Heart right ventricle (tissue), 16 donors: ENCODE data around the gene KRTAP12-4. TPM values are rescaled to one million over a fixed set of nuclear protein-coding genes. Genes with fewer than 3 reads are reported as not detected.

Source experiments
- ATAC-seq, 8 donors: fragments of 200-7000 bp; cut with Tn5 transposase; one replicate each; pipeline ENCODE4 v1.9.1; 2020; ENCODE audit warnings: mild to moderate bottlenecking in 8 of 8, moderate library complexity in 8 of 8, moderate number of reproducible peaks in 1 of 8
- DNase-seq, 2 donors: peaks; one replicate each; pipeline ENCODE4 v3.0.0-alpha.2; 2020
- H3K27ac ChIP-seq, 10 donors: fragments of 200-600 bp; sonication (generic) in 2 of 10; one replicate each; pipeline versions ENCODE4 v1.5.0 to v1.8.0; 2020 to 2022; ENCODE audit warnings: mild to moderate bottlenecking in 3 of 10
- H3K27me3 ChIP-seq, 7 donors: fragments of 200-600 bp; one replicate each; pipeline ENCODE4 v1.8.0; 2021 to 2022; ENCODE audit warnings: mild to moderate bottlenecking in 2 of 7
- H3K36me3 ChIP-seq, 9 donors: fragments of 200-600 bp; sonication (generic) in 1 of 9; one replicate each; pipeline versions ENCODE4 v1.5.0 to v1.8.0; 2020 to 2022; ENCODE audit warnings: mild to moderate bottlenecking in 2 of 9
- H3K4me1 ChIP-seq, 9 donors: fragments of 200-600 bp; sonication (generic) in 1 of 9; one replicate each; pipeline versions ENCODE4 v1.5.0 to v1.8.0; 2020 to 2022; ENCODE audit warnings: mild to moderate bottlenecking in 4 of 9
- H3K4me3 ChIP-seq, 10 donors: fragments of 200-600 bp; sonication (generic) in 2 of 10; one replicate each; pipeline versions ENCODE4 v1.5.0 to v1.8.0; 2020 to 2022; ENCODE audit warnings: mild to moderate bottlenecking in 7 of 10, moderate library complexity in 2 of 10
- H3K9me3 ChIP-seq, 11 donors: fragments of 200-600 bp in 10 of 11; sonication (generic) in 2 of 11; one replicate each; pipeline versions ENCODE4 v1.5.0 to v1.8.0; 2013 to 2022; ENCODE audit warnings: mild to moderate bottlenecking in 2 of 11, control low read depth in 1 of 11, moderate library complexity in 1 of 11
- WGBS, 2 donors: extraction: QIAGEN DNeasy Blood & Tissue Kit; methylation state at CpG; one replicate each; pipeline ENCODE4 v1.1.7; 2013; ENCODE audit warnings: inconsistent platforms in 1 of 2; 5-methylcytosine and 5-hydroxymethylcytosine counted together
- intact Hi-C, 10 donors: fragments of 100-400 bp; cut with DNase I; formaldehyde crosslinking; loops; one replicate each; pipeline versions ENCODE4 v1.11.1 to v1.14.2; 2022
- polyA plus RNA-seq, 2 donors: library from polyadenylated mRNA; stranded (reverse); fragments of 200-250 nt; gene quantifications; one replicate each; pipeline ENCODE4 v1.2.3, GENCODE V29; 2013
- total RNA-seq, 10 donors: library from RNA; stranded (reverse); fragmentation: NEBNext Ultra II Directional in 3 of 10; extraction: Animal tissue kit (Norgen Biotek cat#: 25700) in 3 of 10; gene quantifications; one replicate each; pipeline versions ENCODE4 v1.2.1 to v1.2.4, GENCODE V29; 2021 to 2023
- TF ChIP-seq, protein P1 (sequence below), 9 donors: fragments of 200-600 bp; sonication (generic) in 2 of 9; IDR thresholded peaks; one replicate each; pipeline versions ENCODE4 v1.5.0 to v1.8.0; 2021 to 2022; ENCODE audit warnings: antibody characterized with exemption in 9 of 9, mild to moderate bottlenecking in 5 of 9, moderate library complexity in 1 of 9
- donor health status: Arrhythmogenic right ventricular cardiomyopathy.
- donor health status: ischemic (EF 13 %, LVEDD 7.1; RV severe dilation, severe dysfunction).
- donor health status: healthy with polysubstance abuse.
- donor health status: DM: no; HTN: yes; CAD: no.
- donor health status: DM: no; HTN: no; CAD: no.
- donor health status: ischemic (EF 25% LVEDD 6.9; RV normal size, moderate dysfunction).
- donor health status: ischemic (EF 25% LVEDD 5.7; RV mildly dilated, moderate dysfunction).
- donor health status: healthy.
- donor health status: DM: yes; HTN: yes; CAD: no.
- donor health status: Ischemic cardiomyopathy.
- donor health status: ischemic (EF 35%, LVEDD 5.7; RV mildly dilated, moderate dysfunction).
- donor health status: nonischemic (EF 11% LVEDD 7.7; RV severe dilation, severe dysfunction).
- donor health status: DM: yes; HTN: yes; CAD: no.
- donor health status: PGD.
- donor health status: ischemic (EF 29% LVEDD 5.4; RV normal size, mild dysfunction).
- donor health status: nonischemic (EF 23%, LVEDD 6.1; RV moderate dilation, normal function).

The KRTAP12-4 gene
- total and polyA plus RNA-seq, 12 donors, result not detected

DNA sequence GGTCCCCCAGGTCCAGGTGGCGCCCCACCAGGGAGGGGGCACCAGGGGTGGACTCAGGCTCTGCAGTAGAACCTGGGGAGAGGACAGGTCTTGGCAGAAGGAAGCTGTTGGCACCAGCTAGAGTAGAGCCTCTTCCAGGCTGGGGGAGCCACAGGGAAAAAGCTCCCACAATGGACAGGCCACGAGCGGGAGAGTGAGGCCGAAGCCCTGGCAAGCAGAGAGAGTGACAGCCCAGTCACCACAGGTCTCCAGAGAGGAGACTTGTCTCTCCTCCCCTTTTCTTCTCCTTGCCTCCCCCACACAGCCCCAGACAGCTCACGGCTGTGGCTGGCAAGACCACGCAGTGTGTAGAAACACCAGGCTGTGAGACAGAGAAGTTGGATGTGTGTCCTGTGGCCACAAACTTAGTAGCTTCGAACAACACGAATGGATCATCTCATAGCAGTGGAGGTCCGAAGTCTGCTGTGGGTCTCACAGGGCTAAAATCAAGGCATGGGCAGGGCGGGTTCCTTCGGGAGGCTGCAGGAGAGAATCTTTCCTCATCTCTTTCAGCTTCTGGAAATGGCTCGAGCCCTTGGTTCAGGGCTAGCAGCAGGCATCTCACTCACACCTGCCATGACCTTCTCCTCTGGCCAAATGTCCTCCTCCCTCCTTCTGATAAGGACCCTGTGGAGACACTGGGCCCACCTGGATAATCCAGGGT is 3.3 kb downstream of the KRTAP12-4 start:
- ATAC-seq, result no peak
- intact Hi-C loops, result no loop called here
- TF ChIP-seq, protein P1, sequence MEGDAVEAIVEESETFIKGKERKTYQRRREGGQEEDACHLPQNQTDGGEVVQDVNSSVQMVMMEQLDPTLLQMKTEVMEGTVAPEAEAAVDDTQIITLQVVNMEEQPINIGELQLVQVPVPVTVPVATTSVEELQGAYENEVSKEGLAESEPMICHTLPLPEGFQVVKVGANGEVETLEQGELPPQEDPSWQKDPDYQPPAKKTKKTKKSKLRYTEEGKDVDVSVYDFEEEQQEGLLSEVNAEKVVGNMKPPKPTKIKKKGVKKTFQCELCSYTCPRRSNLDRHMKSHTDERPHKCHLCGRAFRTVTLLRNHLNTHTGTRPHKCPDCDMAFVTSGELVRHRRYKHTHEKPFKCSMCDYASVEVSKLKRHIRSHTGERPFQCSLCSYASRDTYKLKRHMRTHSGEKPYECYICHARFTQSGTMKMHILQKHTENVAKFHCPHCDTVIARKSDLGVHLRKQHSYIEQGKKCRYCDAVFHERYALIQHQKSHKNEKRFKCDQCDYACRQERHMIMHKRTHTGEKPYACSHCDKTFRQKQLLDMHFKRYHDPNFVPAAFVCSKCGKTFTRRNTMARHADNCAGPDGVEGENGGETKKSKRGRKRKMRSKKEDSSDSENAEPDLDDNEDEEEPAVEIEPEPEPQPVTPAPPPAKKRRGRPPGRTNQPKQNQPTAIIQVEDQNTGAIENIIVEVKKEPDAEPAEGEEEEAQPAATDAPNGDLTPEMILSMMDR (IDR thresholded peaks at IDR 0.05), result no peak
- no peak for DNase-seq
- H3K9me3 ChIP-seq, result peaks cover 0 to 7% (median 2%) of the 10 kb centered on the region in 11 donors
- H3K27me3 ChIP-seq, result peaks cover 0 to 34% (median 15%) of the 10 kb centered on the region in 7 donors
- H3K4me3 ChIP-seq, result no peak overlapping the region
- H3K27ac ChIP-seq, result no peak overlapping the region
- no peaks in the 10 kb centered on the region for H3K36me3 ChIP-seq
- WGBS, 2 donors, result 84 to 90% methylated on average over 12 of the region's 12 CpGs
- H3K4me1 ChIP-seq, result no peaks in the 10 kb centered on the region

DNA sequence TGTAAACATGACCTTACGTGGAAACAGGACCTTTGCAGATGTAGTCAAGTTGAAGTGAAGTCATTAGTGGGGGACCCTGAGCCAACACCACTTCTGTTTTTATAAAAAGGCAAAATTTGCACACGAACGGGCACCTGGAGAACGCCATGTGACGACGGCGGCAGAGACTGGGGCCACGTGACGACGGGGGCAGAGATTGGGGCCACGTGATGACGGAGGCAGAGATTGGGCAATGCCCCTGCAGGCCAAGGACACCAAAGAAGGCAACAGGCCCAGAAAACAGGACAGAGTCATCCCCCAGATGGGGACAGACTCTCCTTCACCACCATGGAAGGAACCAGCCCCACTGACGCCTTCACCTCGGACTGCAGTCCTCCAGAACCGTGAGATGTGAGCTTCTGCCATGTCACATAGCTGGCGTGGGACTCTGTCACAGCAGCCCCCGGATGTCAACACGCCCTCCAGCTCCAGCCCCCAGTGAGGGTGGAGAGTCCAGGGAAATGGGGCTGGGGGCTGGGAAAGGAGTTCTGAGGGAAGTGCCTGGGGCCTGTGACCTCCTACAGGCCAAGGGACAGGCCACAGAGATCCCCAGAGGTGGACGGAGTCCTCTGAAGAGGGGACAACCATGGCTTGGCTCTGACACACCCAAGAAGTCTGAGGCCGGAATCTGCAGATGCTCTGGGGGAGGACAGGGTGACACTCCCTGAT is 4.0 kb downstream of the KRTAP12-4 start:
- TF ChIP-seq, protein P1 (IDR thresholded peaks at IDR 0.05), result no peak
- Histone ChIP-seq H3K27me3 (peaks cover 0 to 34% (median 16%) of the 10 kb centered on the region in 7 donors), H3K4me1 (no peaks in the 10 kb centered on the region), H3K27ac (no peak overlapping the region), H3K4me3 (no peak overlapping the region), H3K9me3 (peaks cover 0 to 8% (median under 1%) of the 10 kb centered on the region in 11 donors), H3K36me3 (no peaks in the 10 kb centered on the region)
- intact Hi-C loops, result no loop called here
- DNase-seq (no peak), ATAC-seq (no peak)
- 86 to 88% methylated on average over 20 of the region's 20 CpGs for WGBS, 2 donors

DNA sequence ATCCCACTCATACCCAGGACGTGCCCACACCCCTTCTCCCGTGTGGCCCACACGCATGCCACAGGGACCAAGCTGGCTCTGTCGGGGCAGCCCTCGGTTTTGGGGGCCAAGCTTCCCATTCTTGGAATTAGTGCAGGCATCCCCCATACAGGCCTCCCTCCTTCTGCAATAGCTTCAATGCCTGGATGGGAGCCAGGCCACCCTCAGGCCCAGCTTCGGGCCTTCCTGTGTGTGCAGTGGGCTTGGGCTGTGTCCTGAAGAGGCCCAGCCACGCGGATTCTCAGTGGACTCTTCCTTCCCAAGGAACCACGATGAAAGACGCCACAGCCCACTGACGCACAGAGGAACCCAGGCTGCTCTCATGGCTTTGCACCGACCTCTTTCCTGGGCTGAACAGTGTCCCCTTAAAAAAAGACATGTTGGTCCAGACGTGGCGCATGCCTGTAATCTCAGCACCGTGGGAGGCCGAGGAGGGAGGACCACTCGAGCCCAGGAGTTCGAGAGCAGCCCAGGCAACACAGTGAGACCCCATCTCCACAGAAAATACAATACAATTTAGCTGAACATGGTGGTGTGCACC is 4.8 kb downstream of the KRTAP12-4 start:
- Histone ChIP-seq H3K4me1 (no peaks in the 10 kb centered on the region), H3K27ac (no peak overlapping the region), H3K36me3 (no peaks in the 10 kb centered on the region), H3K9me3 (peaks cover 0 to 16% (median 9%) of the 10 kb centered on the region in 11 donors), H3K4me3 (no peak overlapping the region), H3K27me3 (peaks cover 0 to 34% (median 16%) of the 10 kb centered on the region in 7 donors)
- TF ChIP-seq, protein P1 (IDR thresholded peaks at IDR 0.05), result no peak
- 82 to 86% methylated on average over 18 of the region's 18 CpGs for WGBS, 2 donors
- intact Hi-C loops, result no loop called here
- ATAC-seq (no peak), DNase-seq (no peak)

DNA sequence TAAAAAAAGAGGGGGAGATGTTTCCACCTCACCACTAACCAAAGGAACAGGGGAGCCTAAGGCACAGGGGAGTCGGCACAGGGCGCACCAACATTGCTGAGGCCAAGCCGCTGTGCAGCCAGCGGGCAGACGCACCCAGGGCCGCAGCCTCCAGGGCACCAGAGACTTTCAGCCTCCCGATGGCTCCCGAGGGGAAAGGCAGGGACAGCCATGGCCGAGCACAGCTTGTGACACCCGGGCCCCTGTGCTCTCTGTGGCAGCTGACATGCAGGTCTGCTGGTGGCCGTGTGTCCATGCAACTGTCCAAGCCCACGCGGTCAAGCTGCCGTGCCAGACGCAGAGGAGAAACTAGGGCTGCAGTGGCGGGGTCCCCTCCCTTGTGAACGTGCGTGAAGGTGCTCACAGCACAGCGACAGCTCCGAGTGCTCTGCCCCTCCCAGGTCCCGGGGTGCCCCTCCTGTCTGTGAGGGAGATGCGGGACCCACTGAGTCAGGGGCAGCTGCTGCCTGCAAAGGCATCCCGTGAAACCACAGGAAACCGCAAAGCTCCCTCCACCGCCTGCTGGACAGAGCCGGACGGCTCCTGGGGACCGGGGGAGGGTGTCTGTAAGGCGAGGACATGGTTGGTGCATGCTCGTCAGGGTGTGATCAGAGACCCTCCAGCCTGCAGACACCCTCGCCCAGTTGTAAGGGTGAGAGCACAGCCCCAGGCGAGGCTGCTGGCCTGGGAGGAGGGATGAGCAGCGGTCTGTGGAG is 5.7 kb downstream of the KRTAP12-4 start:
- Histone ChIP-seq H3K9me3 (peaks cover 0 to 24% (median 14%) of the 10 kb centered on the region in 11 donors), H3K36me3 (no peaks in the 10 kb centered on the region), H3K27ac (no peak overlapping the region), H3K27me3 (peaks cover 0 to 30% (median 16%) of the 10 kb centered on the region in 7 donors), H3K4me1 (no peaks in the 10 kb centered on the region), H3K4me3 (no peak overlapping the region)
- TF ChIP-seq, protein P1 (IDR thresholded peaks at IDR 0.05), result no peak
- intact Hi-C loops, result no loop called here
- DNase-seq (no peak), ATAC-seq (peak in 1 of 8 donors; percentile 52)
- 74 to 77% methylated on average over 33 of the region's 33 CpGs for WGBS, 2 donors
